SK-N-SH (cell line): ENCODE measurements around the gene GAB1. TPM values are rescaled to one million over a fixed set of nuclear protein-coding genes. Genes with fewer than 3 reads are reported as not detected.

Experiments used
- CTCF ChIA-PET: fragments of 300-600, 350-600 bp; formaldehyde crosslinking; extraction: SDS; loops from one replicate; lab custom pipeline; 2021; lab: Yijun Ruan, JAX
- POLR2A ChIA-PET: fragments of 350-600 bp; sonication (Branson Sonifier 250); formaldehyde crosslinking; extraction: SDS; loops from one replicate; lab custom pipeline; 2020; ENCODE audit warnings: antibody characterized with exemption, inconsistent platforms; lab: Yijun Ruan, JAX
- DNase-seq: peaks from one replicate; pipeline ENCODE4 v3.0.0; 2012
- H2AFZ ChIP-seq: fragments of 200-600 bp; sonication (generic); 2 replicates; pipeline ENCODE4 v1.8.1; 2016; ENCODE audit warnings: antibody characterized with exemption, mild to moderate bottlenecking, low read depth
- H3F3A ChIP-seq: fragments of 200-600 bp; sonication (generic); replicated peaks from 2 replicates; pipeline ENCODE3; 2016; ENCODE audit warnings: antibody characterized with exemption, mild to moderate bottlenecking; ENCODE audit not compliant: insufficient read depth
- H3K27ac ChIP-seq, 2 experiments: fragments of 200-500 bp in 1 of 2; fragments of 200-600 bp in 1 of 2; sonication (Bioruptor generic) in 1 of 2; sonication (generic), shearing (Covaris generic) in 1 of 2; 2 replicates each; pipeline versions ENCODE4 v1.5.1 to v1.6.1; 2014 to 2016; ENCODE audit warnings: low read depth in 2 of 2, inconsistent platforms in 1 of 2, low read length in 1 of 2, mild to moderate bottlenecking in 1 of 2, mixed read lengths in 1 of 2
- H3K27me3 ChIP-seq: fragments of 200-600 bp; sonication (generic), shearing (Covaris generic); 2 replicates; pipeline ENCODE4 v1.6.1; 2016; ENCODE audit warnings: mixed run types; ENCODE audit not compliant: insufficient read depth
- H3K36me3 ChIP-seq, 2 experiments: fragments of 200-500 bp in 1 of 2; fragments of 200-600 bp in 1 of 2; sonication (Bioruptor generic) in 1 of 2; sonication (generic) in 1 of 2; replicated peaks in 1 of 2; 2 replicates each; pipeline versions ENCODE3 to v1.5.1; 2014 to 2016; ENCODE audit warnings: low read length in 1 of 2, mild to moderate bottlenecking in 1 of 2; ENCODE audit not compliant: insufficient read depth in 2 of 2, control insufficient read depth in 1 of 2
- H3K4me1 ChIP-seq, 2 experiments: fragments of 200-500 bp in 1 of 2; fragments of 200-600 bp in 1 of 2; sonication (Bioruptor generic) in 1 of 2; sonication (generic), shearing (Covaris generic) in 1 of 2; 2 replicates each; pipeline versions ENCODE4 v1.5.1 to v1.6.1; 2014 to 2016; ENCODE audit warnings: low read depth in 1 of 2, low read length in 1 of 2, mixed run types in 1 of 2; ENCODE audit not compliant: insufficient read depth in 2 of 2, control insufficient read depth in 1 of 2
- H3K4me2 ChIP-seq: fragments of 200-600 bp; sonication (generic), shearing (Covaris generic); 2 replicates; pipeline ENCODE4 v1.6.1; 2017; ENCODE audit warnings: mixed run types
- H3K4me3 ChIP-seq, 2 experiments: fragments of 200-500 bp in 1 of 2; fragments of 200-600 bp in 1 of 2; sonication (Bioruptor generic) in 1 of 2; sonication (generic), shearing (Covaris generic) in 1 of 2; 2 replicates each; pipeline versions ENCODE4 v1.5.1 to v1.8.1; 2014 to 2016; ENCODE audit warnings: low read depth in 2 of 2, inconsistent platforms in 1 of 2, low read length in 1 of 2, mild to moderate bottlenecking in 1 of 2, mixed read lengths in 1 of 2, moderate library complexity in 1 of 2
- H3K79me2 ChIP-seq: fragments of 200-600 bp; sonication (generic); 2 replicates; pipeline ENCODE4 v1.8.1; 2017; ENCODE audit warnings: mild to moderate bottlenecking; ENCODE audit not compliant: insufficient read depth
- H3K9ac ChIP-seq: fragments of 200-600 bp; sonication (generic); 2 replicates; pipeline ENCODE4 v1.6.1; 2017; ENCODE audit warnings: mixed run types
- H3K9me2 ChIP-seq: fragments of 200-600 bp; sonication (generic); 2 replicates; pipeline ENCODE4 v1.6.1; 2017; ENCODE audit warnings: mixed run types
- H3K9me3 ChIP-seq: fragments of 200-600 bp; sonication (generic); 2 replicates; pipeline ENCODE4 v1.6.1; 2017; ENCODE audit warnings: mixed run types, mild to moderate bottlenecking, moderate library complexity
- H4K20me1 ChIP-seq: fragments of 200-600 bp; sonication (generic); 2 replicates; pipeline ENCODE4 v1.6.1; 2017; ENCODE audit warnings: mild to moderate bottlenecking, mixed run types; ENCODE audit not compliant: insufficient read depth
- EZH2phosphoT487 ChIP-seq: fragments of 200-600 bp; sonication (generic); IDR thresholded peaks from 2 replicates; pipeline ENCODE4 v1.6.1; 2017; ENCODE audit warnings: low read depth, mixed run types, mild to moderate bottlenecking, antibody characterized with exemption, moderate library complexity, borderline replicate concordance
- FOXM1 ChIP-seq: IDR thresholded peaks from 2 replicates; pipeline ENCODE4 v1.4.0; 2012; ENCODE audit warnings: low read depth, mild to moderate bottlenecking
- GABPA ChIP-seq: IDR thresholded peaks from 2 replicates; pipeline ENCODE4 v1.4.0; 2012; ENCODE audit warnings: low read depth, mild to moderate bottlenecking
- GATA2 ChIP-seq: sonication (generic); formaldehyde crosslinking; IDR thresholded peaks from 2 replicates; pipeline ENCODE4 v1.5.0; 2020; ENCODE audit warnings: mild to moderate bottlenecking, missing genetic modification reagents
- NFIC ChIP-seq: IDR thresholded peaks from 2 replicates; pipeline ENCODE4 v1.4.0; 2012; ENCODE audit warnings: borderline replicate concordance
- POLR2AphosphoS5 ChIP-seq: IDR thresholded peaks from 2 replicates; pipeline ENCODE4 v1.6.1; 2012; ENCODE audit warnings: low read depth, low read length
- RAD21 ChIP-seq: IDR thresholded peaks from 2 replicates; pipeline ENCODE4 v1.6.1; 2012; ENCODE audit warnings: mild to moderate bottlenecking, low read length
- REST ChIP-seq: IDR thresholded peaks from 2 replicates; pipeline ENCODE4 v1.6.1; 2012; ENCODE audit warnings: mild to moderate bottlenecking, low read depth, low read length, moderate library complexity
- TEAD4 ChIP-seq: IDR thresholded peaks from 2 replicates; pipeline ENCODE4 v1.4.0; 2012; ENCODE audit warnings: mild to moderate bottlenecking, borderline replicate concordance; ENCODE audit not compliant: insufficient read depth
- USF1 ChIP-seq: IDR thresholded peaks from 2 replicates; pipeline ENCODE4 v1.4.0; 2012; ENCODE audit warnings: low read depth, borderline replicate concordance
- ZBTB33 ChIP-seq: IDR thresholded peaks from 2 replicates; pipeline ENCODE4 v1.4.0; 2012; ENCODE audit warnings: low read depth, borderline replicate concordance
- WGBS: methylation state at CpG from one replicate; pipeline ENCODE4 v1.1.6; 2017; ENCODE audit warnings: low lambda C conversion rate; 5-methylcytosine and 5-hydroxymethylcytosine counted together
- polyA plus RNA-seq, 3 experiments: library from polyadenylated mRNA; depleted of rRNA; stranded (reverse); fragments of >200 nt; gene quantifications; 2 replicates each; pipeline ENCODE4 v1.2.3, GENCODE V29; 2012

Gene GAB1
- polyA plus RNA-seq, 1 of the 3 experiments (the other 2 are of a cell fraction) = 3.7 TPM

GRCh38 chr4:143435955-143436354, 99.3 kb downstream of the GAB1 start (continued):
- TF ChIP-seq REST (no peak), FOXM1 (no peak), POLR2AphosphoS5 (no peak)

GRCh38 chr4:143437476-143437875, 100.8 kb downstream of the GAB1 start:
- ChIA-PET CTCF (no interaction called here), POLR2A (no interaction called here)
- Histone ChIP-seq H3K79me2 (no peaks in the 10 kb centered on the region), H3K4me1 (no peaks in the 10 kb centered on the region; a peak in 1 of 4 replicates), H3K27ac (no peak overlapping the region), H3K27me3 (no peaks in the 10 kb centered on the region), H3K9me3 (no peaks in the 10 kb centered on the region), H3K36me3 (peaks cover 15 to 43% of the 10 kb centered on the region in 2 experiments), H2AFZ (no peak overlapping the region), H4K20me1 (no peaks in the 10 kb centered on the region), H3K9ac (no peak overlapping the region), H3K4me3 (no peak overlapping the region), H3K9me2 (no peaks in the 10 kb centered on the region), H3K4me2 (no peak overlapping the region), H3F3A (no peaks in the 10 kb centered on the region)
- whole genome bisulfite sequencing = 85% methylated on average over 3 of the region's 3 CpGs
- TF ChIP-seq NFIC = no peak
- TF ChIP-seq EZH2phosphoT487 = no peak
- TF ChIP-seq RAD21 = no peak
- TF ChIP-seq TEAD4 = no peak
- no peak for TF ChIP-seq USF1
- no peak for TF ChIP-seq ZBTB33
- no peak for TF ChIP-seq GATA2 (CRISPR knock-in tag)
- TF ChIP-seq GABPA = no peak
- DNase-seq = no peak
